Measurements from ENCODE around the gene CCDC188. TPM values are rescaled to one million over a fixed set of nuclear protein-coding genes. Genes with fewer than 3 reads are reported as not detected.

CCDC188 gene
- total RNA-seq, 2 experiments from 2014 or later, result not detected

DNA sequence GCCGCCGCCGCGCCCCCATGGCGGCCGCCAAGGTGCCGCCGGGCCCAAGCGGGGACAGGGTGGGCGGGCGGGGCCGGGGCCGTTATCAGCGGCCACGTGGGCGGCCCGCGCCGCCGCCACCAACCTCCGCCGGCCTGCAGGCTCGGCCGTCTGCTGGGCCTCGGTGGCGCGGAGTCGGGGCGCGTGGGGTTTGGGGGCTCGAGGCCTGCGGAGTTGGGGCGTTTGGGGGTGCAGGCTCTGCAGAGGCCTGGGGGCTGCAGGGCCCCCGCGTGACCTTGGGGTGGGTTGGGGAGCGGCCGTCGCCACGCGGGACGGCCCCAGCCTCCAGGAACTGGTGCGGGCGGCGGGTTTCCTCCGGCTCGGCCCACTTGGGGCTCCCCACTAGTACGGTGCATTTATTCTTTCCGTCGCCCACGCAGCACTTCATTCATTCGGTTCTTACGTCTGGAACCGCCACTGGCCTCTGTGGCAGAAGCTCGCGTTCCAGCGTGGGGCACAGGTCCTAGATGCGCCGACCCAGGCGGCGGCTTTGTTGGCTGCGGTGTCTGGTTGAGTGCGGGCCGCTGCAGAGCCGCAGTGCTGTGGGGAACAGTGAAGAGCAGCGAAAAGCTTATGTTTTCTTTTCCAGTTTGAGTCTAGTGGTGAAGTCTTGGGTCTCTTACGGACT, 33.1 kb downstream of the CCDC188 start:
- H3K27me3 ChIP-seq (ENCODE audit: control insufficient read depth in 1 of 2, insufficient read depth in 2 of 2, low read length in 2 of 2), result peaks cover 0 to 5% of the 10 kb centered on the region in 2 experiments
- TF ChIP-seq, protein P1, sequence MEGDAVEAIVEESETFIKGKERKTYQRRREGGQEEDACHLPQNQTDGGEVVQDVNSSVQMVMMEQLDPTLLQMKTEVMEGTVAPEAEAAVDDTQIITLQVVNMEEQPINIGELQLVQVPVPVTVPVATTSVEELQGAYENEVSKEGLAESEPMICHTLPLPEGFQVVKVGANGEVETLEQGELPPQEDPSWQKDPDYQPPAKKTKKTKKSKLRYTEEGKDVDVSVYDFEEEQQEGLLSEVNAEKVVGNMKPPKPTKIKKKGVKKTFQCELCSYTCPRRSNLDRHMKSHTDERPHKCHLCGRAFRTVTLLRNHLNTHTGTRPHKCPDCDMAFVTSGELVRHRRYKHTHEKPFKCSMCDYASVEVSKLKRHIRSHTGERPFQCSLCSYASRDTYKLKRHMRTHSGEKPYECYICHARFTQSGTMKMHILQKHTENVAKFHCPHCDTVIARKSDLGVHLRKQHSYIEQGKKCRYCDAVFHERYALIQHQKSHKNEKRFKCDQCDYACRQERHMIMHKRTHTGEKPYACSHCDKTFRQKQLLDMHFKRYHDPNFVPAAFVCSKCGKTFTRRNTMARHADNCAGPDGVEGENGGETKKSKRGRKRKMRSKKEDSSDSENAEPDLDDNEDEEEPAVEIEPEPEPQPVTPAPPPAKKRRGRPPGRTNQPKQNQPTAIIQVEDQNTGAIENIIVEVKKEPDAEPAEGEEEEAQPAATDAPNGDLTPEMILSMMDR (IDR thresholded peaks at IDR 0.05), result no peak
- peak in 12 of 14 experiments; percentile 22 to 80 (median 42) for DNase-seq
- peak overlapping the region; percentile 82 for H3K27ac Mint-ChIP-seq
- peak overlapping the region; percentile 66 to 84 for H3K27ac ChIP-seq (ENCODE audit: low read depth in 1 of 2, low read length in 2 of 2)
- H3K9me3 Mint-ChIP-seq, result no peaks in the 10 kb centered on the region
- peaks cover 68% of the 10 kb centered on the region for H3K36me3 ChIP-seq (ENCODE audit: insufficient read depth, low read length)
- H3K4me1 ChIP-seq (ENCODE audit: insufficient read depth, low read length), result peaks cover 76% of the 10 kb centered on the region
- H3K27me3 Mint-ChIP-seq, result no peaks in the 10 kb centered on the region
- H3K9me3 ChIP-seq (ENCODE audit: control insufficient read depth in 1 of 2, insufficient read depth in 1 of 2, low read length in 2 of 2), result peaks cover 0 to 7% of the 10 kb centered on the region in 2 experiments
- intact Hi-C loops (cut with DNase I, micrococcal nuclease), result loop anchor here (1.0 to 10.0 kb wide), 10 partner anchors 14 to 995 kb away; partner anchors contain the start of genes DGCR2 (in 1 of the 2), DGCR8 (in 1 of the 2), GNB1L (in 1 of the 2) and MED15 (in 1 of the 2)
- peaks cover 28% of the 10 kb centered on the region for H3K4me1 Mint-ChIP-seq (ENCODE audit: low read depth)
- H3K4me3 Mint-ChIP-seq, result peak overlapping the region; percentile 89
- peak; percentile 34 for ATAC-seq (ENCODE audit: poor library complexity)
- CTCF ChIA-PET, result interaction anchor here (0.7 to 2.1 kb wide), 2 partner anchors 11 to 17 kb away, joined by 4 to 8 read pairs; no protein-coding TSS in a partner anchor
- H3K4me3 ChIP-seq (ENCODE audit: low read length), result peak overlapping the region; percentile 85
- POLR2A ChIA-PET, result interaction anchor here (0.9 to 3.1 kb wide), 12 partner anchors 11 to 638 kb away, joined by 3 to 20 read pairs (median 6); partner anchors contain the start of genes CDC45, DGCR6L, TANGO2 and ZDHHC8
- H3K36me3 Mint-ChIP-seq (ENCODE audit: low read depth), result peaks cover 49% of the 10 kb centered on the region

DNA sequence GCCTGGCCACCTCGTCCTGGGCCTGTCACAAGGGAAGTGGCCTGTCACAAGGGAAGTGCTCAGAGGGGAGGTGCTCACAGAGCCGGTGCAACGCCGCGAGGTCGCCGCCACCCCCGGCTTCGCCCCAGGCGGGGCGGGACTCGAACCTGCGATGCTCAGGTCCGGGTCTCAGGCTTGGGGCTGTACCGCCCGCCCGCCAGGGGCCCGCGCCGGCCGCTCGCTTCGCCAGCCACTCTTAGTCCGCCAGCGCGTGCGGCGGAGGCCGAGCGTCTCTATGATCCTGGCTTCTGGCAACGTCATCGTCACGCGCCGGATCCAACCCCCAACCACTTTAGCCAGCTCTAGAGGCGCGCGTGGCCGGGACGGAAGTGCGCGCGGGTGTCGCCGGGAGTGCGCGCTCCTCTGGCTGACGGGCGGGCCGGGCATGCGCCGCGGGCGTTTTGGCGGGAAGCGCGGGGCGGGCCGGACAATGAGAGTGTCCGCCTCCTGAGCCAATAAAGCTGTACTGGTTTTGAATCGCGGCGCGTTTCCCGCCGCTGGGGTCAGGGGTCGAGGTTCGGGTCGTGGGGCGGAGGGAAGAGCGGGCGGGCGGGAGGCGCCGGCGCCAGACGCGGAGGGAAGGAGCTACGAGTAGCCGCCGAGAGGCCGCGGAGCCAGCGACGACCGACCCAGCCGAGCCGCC, 33.8 kb downstream of the CCDC188 start, which contains the start of gene TRMT2A:
TSS of gene TRMT2A (minus strand) at position 276 of the 682 bp plus-strand sequence. CDS start 320 bp downstream, outside the sequence.
- Mint-ChIP-seq H3K9me3 (no peaks in the 10 kb centered on the region), H3K27me3 (no peaks in the 10 kb centered on the region), H3K4me1 (ENCODE audit: low read depth) (peaks cover 30% of the 10 kb centered on the region), H3K27ac (peak within 1 kb of the TSS; percentile 82), H3K4me3 (peak within 1 kb of the TSS; percentile 97), H3K36me3 (ENCODE audit: low read depth) (peaks cover 51% of the 10 kb centered on the region)
- H3K9me3 ChIP-seq (ENCODE audit: control insufficient read depth in 1 of 2, insufficient read depth in 1 of 2, low read length in 2 of 2), result peaks cover 0 to 7% of the 10 kb centered on the region in 2 experiments
- DNase-seq (peak; percentile 91 to 99 (median 96)), ATAC-seq (ENCODE audit: poor library complexity) (peak; percentile 80)
- H3K27me3 ChIP-seq (ENCODE audit: control insufficient read depth in 1 of 2, insufficient read depth in 2 of 2, low read length in 2 of 2), result peaks cover 0 to 5% of the 10 kb centered on the region in 2 experiments
- intact Hi-C loops (cut with DNase I, micrococcal nuclease), result loop anchor here (1.0 to 10.0 kb wide), 10 partner anchors 14 to 995 kb away; partner anchors contain the start of genes DGCR2 (in 1 of the 2), DGCR8 (in 1 of the 2), GNB1L (in 1 of the 2) and MED15 (in 1 of the 2)
- TF ChIP-seq, protein P1 (IDR thresholded peaks at IDR 0.05), result no peak
- peak within 1 kb of the TSS; percentile 85 for H3K4me3 ChIP-seq (ENCODE audit: low read length)
- ChIA-PET CTCF (interaction anchor here (0.7 to 2.1 kb wide), 2 partner anchors 12 to 16 kb away, joined by 4 to 8 read pairs; no protein-coding TSS in a partner anchor), POLR2A (interaction anchor here (0.6 to 3.1 kb wide), 16 partner anchors 12 to 637 kb away, joined by 3 to 20 read pairs (median 4); partner anchors contain the start of genes CDC45, DGCR6L, TANGO2 and ZDHHC8)
- peaks cover 75% of the 10 kb centered on the region for H3K4me1 ChIP-seq (ENCODE audit: insufficient read depth, low read length)
- peak within 1 kb of the TSS; percentile 76 to 84 for H3K27ac ChIP-seq (ENCODE audit: low read depth in 1 of 2, low read length in 2 of 2)
- H3K36me3 ChIP-seq (ENCODE audit: insufficient read depth, low read length), result peaks cover 70% of the 10 kb centered on the region

Data from CD4-positive, alpha-beta T cell (primary cell).